HEK293 (cell line): ENCODE measurements around the gene FA2H.
A peak's percentile ranks its signal among the peaks of the same experiment; 100 is the strongest.

Experiments used
- CTCF ChIA-PET: fragments of 350-600 bp; formaldehyde crosslinking; extraction: SDS; loops from one replicate; lab custom pipeline; 2021; ENCODE audit warnings: antibody characterized with exemption; lab: Yijun Ruan, JAX
- POLR2A ChIA-PET: fragments of 300-600 bp; formaldehyde crosslinking; extraction: SDS; loops from one replicate; lab custom pipeline; 2020; ENCODE audit warnings: antibody characterized with exemption, inconsistent platforms; lab: Yijun Ruan, JAX
- H3K27ac ChIP-seq: fragments of 200-500 bp; sonication (Bioruptor generic); 2 replicates; pipeline ENCODE4 v1.5.1; 2014; ENCODE audit warnings: low read depth, low read length, control low read depth, inconsistent platforms; ENCODE audit errors: extremely low read depth
- H3K36me3 ChIP-seq, 2 experiments: fragments of 200-500 bp in 1 of 2; sonication (Bioruptor generic) in 1 of 2; 1 replicate in 1 of 2; 2 replicates in 1 of 2; pipeline ENCODE4 v1.5.1; 2014 to 2017; ENCODE audit warnings: inconsistent platforms in 2 of 2, low read length in 2 of 2; ENCODE audit not compliant: control insufficient read depth in 2 of 2, insufficient read depth in 1 of 2
- H3K4me1 ChIP-seq: fragments of 200-500 bp; sonication (Bioruptor generic); 2 replicates; pipeline ENCODE4 v1.5.1; 2014; ENCODE audit warnings: mild to moderate bottlenecking, low read length, inconsistent platforms; ENCODE audit not compliant: control insufficient read depth, insufficient read depth
- H3K4me3 ChIP-seq: 2 replicates; pipeline ENCODE4 v1.5.1; 2011; ENCODE audit warnings: low read depth, mild to moderate bottlenecking, control low read depth, low read length, moderate library complexity
- H3K9me3 ChIP-seq: fragments of 200-500 bp; sonication (Bioruptor generic); 2 replicates; pipeline ENCODE4 v1.5.1; 2014; ENCODE audit warnings: low read depth, low read length, inconsistent platforms; ENCODE audit not compliant: control insufficient read depth, insufficient read depth
- GLIS2 ChIP-seq: fragments of 450-650 bp; formaldehyde crosslinking; IDR thresholded peaks from 2 replicates; pipeline ENCODE4 v1.5.1; 2016; ENCODE audit warnings: missing biosample characterization, missing genetic modification characterization
- KLF1 ChIP-seq: fragments of 450-650 bp; formaldehyde crosslinking; IDR thresholded peaks from 2 replicates; pipeline ENCODE4 v1.5.1; 2016; ENCODE audit warnings: missing biosample characterization, missing genetic modification characterization
- KLF9 ChIP-seq: fragments of 450-650 bp; formaldehyde crosslinking; IDR thresholded peaks from 2 replicates; pipeline ENCODE4 v1.5.1; 2016; ENCODE audit warnings: missing biosample characterization, missing genetic modification characterization, low read depth
- MYNN ChIP-seq: fragments of 450-650 bp; formaldehyde crosslinking; IDR thresholded peaks from 2 replicates; pipeline ENCODE4 v1.5.1; 2016; ENCODE audit warnings: missing biosample characterization, missing genetic modification characterization, borderline replicate concordance
- RBAK ChIP-seq: fragments of 450-650 bp; formaldehyde crosslinking; IDR thresholded peaks from 2 replicates; pipeline ENCODE4 v1.5.1; 2016; ENCODE audit warnings: missing biosample characterization, missing genetic modification characterization
- SCRT1 ChIP-seq: fragments of 450-650 bp; formaldehyde crosslinking; IDR thresholded peaks from 2 replicates; pipeline ENCODE4 v1.5.1; 2016; ENCODE audit warnings: missing biosample characterization, missing genetic modification characterization, borderline replicate concordance
- TRIM28 ChIP-seq: IDR thresholded peaks from 2 replicates; pipeline ENCODE4 v1.6.1; 2011; ENCODE audit warnings: low read length, control low read depth, borderline replicate concordance
- ZBTB20 ChIP-seq: fragments of 450-650 bp; formaldehyde crosslinking; IDR thresholded peaks from 2 replicates; pipeline ENCODE4 v1.5.1; 2016; ENCODE audit warnings: missing biosample characterization, missing genetic modification characterization
- ZBTB8A ChIP-seq: fragments of 450-650 bp; formaldehyde crosslinking; IDR thresholded peaks from 2 replicates; pipeline ENCODE4 v1.5.1; 2016; ENCODE audit warnings: missing biosample characterization, missing genetic modification characterization
- ZEB2 ChIP-seq: fragments of 450-650 bp; formaldehyde crosslinking; IDR thresholded peaks from 2 replicates; pipeline ENCODE4 v1.5.1; 2016; ENCODE audit warnings: missing biosample characterization, missing genetic modification characterization
- ZFP41 ChIP-seq: fragments of 450-650 bp; formaldehyde crosslinking; IDR thresholded peaks from 2 replicates; pipeline ENCODE4 v1.5.1; 2016; ENCODE audit warnings: missing biosample characterization, missing genetic modification characterization, borderline replicate concordance
- ZNF146 ChIP-seq: fragments of 450-650 bp; formaldehyde crosslinking; IDR thresholded peaks from 2 replicates; pipeline ENCODE4 v1.5.1; 2016; ENCODE audit warnings: missing biosample characterization, missing genetic modification characterization
- ZNF184 ChIP-seq: fragments of 450-650 bp; IDR thresholded peaks from 2 replicates; pipeline ENCODE4 v1.5.1; 2018; ENCODE audit warnings: missing biosample characterization, mild to moderate bottlenecking, missing genetic modification characterization
- ZNF2 ChIP-seq: fragments of 450-650 bp; formaldehyde crosslinking; IDR thresholded peaks from 2 replicates; pipeline ENCODE4 v1.5.1; 2016; ENCODE audit warnings: missing biosample characterization, missing genetic modification characterization
- ZNF23 ChIP-seq: fragments of 450-650 bp; formaldehyde crosslinking; IDR thresholded peaks from 2 replicates; pipeline ENCODE4 v1.5.1; 2016; ENCODE audit warnings: missing biosample characterization, missing genetic modification characterization, borderline replicate concordance
- ZNF324 ChIP-seq: fragments of 450-650 bp; formaldehyde crosslinking; IDR thresholded peaks from 2 replicates; pipeline ENCODE4 v1.5.1; 2016; ENCODE audit warnings: missing biosample characterization, missing genetic modification characterization
- ZNF394 ChIP-seq: fragments of 450-650 bp; formaldehyde crosslinking; IDR thresholded peaks from 2 replicates; pipeline ENCODE4 v1.5.1; 2016; ENCODE audit warnings: missing biosample characterization, missing genetic modification characterization, mild to moderate bottlenecking, moderate library complexity, borderline replicate concordance
- ZNF426 ChIP-seq: fragments of 450-650 bp; formaldehyde crosslinking; IDR thresholded peaks from 2 replicates; pipeline ENCODE4 v1.5.1; 2017; ENCODE audit warnings: missing biosample characterization, missing genetic modification characterization, mild to moderate bottlenecking, inconsistent platforms, moderate library complexity
- ZNF521 ChIP-seq: fragments of 450-650 bp; formaldehyde crosslinking; IDR thresholded peaks from 2 replicates; pipeline ENCODE4 v1.5.1; 2017; ENCODE audit warnings: missing biosample characterization, mild to moderate bottlenecking, missing genetic modification characterization
- ZNF544 ChIP-seq: fragments of 450-650 bp; formaldehyde crosslinking; IDR thresholded peaks from 2 replicates; pipeline ENCODE4 v1.5.0; 2017; ENCODE audit warnings: missing biosample characterization, missing genetic modification characterization
- ZNF548 ChIP-seq: fragments of 450-650 bp; formaldehyde crosslinking; IDR thresholded peaks from 2 replicates; pipeline ENCODE4 v1.5.1; 2016; ENCODE audit warnings: missing biosample characterization, missing genetic modification characterization
- ZNF558 ChIP-seq: fragments of 450-650 bp; formaldehyde crosslinking; IDR thresholded peaks from 2 replicates; pipeline ENCODE4 v1.5.1; 2016; ENCODE audit warnings: missing biosample characterization, missing genetic modification characterization
- ZNF585B ChIP-seq: fragments of 450-650 bp; formaldehyde crosslinking; IDR thresholded peaks from 2 replicates; pipeline ENCODE4 v1.5.1; 2016; ENCODE audit warnings: missing biosample characterization, missing genetic modification characterization
- ZNF600 ChIP-seq: fragments of 450-650 bp; formaldehyde crosslinking; IDR thresholded peaks from 2 replicates; pipeline ENCODE4 v1.5.1; 2016; ENCODE audit warnings: missing biosample characterization, missing genetic modification characterization
- ZNF610 ChIP-seq: fragments of 450-650 bp; formaldehyde crosslinking; IDR thresholded peaks from 2 replicates; pipeline ENCODE4 v1.5.1; 2016; ENCODE audit warnings: missing biosample characterization, missing genetic modification characterization, borderline replicate concordance
- ZNF660 ChIP-seq: fragments of 450-650 bp; IDR thresholded peaks from 2 replicates; pipeline ENCODE4 v1.5.1; 2018; ENCODE audit warnings: missing biosample characterization, mild to moderate bottlenecking, missing genetic modification characterization
- ZNF768 ChIP-seq: fragments of 450-650 bp; formaldehyde crosslinking; IDR thresholded peaks from 2 replicates; pipeline ENCODE4 v1.5.1; 2018; ENCODE audit warnings: missing biosample characterization, mild to moderate bottlenecking, missing genetic modification characterization
- ZNF777 ChIP-seq: fragments of 450-650 bp; formaldehyde crosslinking; IDR thresholded peaks from 2 replicates; pipeline ENCODE4 v1.5.1; 2017; ENCODE audit warnings: missing biosample characterization, missing genetic modification characterization, borderline replicate concordance
- ZXDB ChIP-seq: fragments of 450-650 bp; formaldehyde crosslinking; IDR thresholded peaks from 2 replicates; pipeline ENCODE4 v1.5.1; 2016; ENCODE audit warnings: missing biosample characterization, missing genetic modification characterization
- TF ChIP-seq, protein P1 (sequence below): fragments of 450-650 bp; IDR thresholded peaks from 2 replicates; pipeline ENCODE4 v1.5.1; 2018; ENCODE audit warnings: missing biosample characterization, missing genetic modification characterization
- TF ChIP-seq, protein P2 (sequence below): fragments of 450-650 bp; formaldehyde crosslinking; conservative IDR thresholded peaks from 2 replicates; pipeline ENCODE4 v1.5.1; 2016; ENCODE audit warnings: low read depth, missing biosample characterization, missing genetic modification characterization
- TF ChIP-seq, protein P3 (sequence below): fragments of 450-650 bp; formaldehyde crosslinking; IDR thresholded peaks from 2 replicates; pipeline ENCODE4 v1.5.1; 2016; ENCODE audit warnings: missing biosample characterization, missing genetic modification characterization

Gene FA2H

DNA sequence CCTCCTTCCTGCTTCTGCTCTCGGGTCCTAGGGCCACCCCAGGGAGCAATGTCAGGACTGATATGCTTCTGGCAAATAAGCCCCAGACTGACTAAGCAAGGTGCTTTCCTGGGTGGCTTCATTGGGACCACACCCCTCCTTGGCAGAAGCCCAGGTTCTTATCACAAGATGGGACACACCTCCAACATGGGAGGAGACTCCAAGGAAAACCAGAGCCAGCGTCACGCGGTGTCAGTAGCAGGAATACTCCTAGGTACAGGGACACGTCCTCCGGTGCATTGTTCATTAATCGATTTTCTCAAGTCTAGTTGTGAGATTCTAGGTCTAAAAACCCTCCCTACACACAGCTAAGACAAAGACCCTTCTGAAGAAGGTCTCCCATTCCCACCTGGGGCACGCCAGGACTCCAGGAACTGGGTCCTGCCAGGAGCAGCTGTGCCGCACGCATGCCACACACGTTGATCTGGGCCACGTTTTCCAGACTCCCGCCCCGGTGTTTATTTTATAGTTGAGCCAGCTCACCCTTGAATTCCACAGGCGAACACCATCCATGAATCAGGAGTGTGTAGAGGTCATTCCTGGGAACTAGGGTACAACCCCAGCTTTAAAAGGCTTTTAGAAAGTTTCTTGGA lies 30.8 kb downstream of the FA2H start:
- Histone ChIP-seq H3K4me3 (peak overlapping the region; percentile 16), H3K4me1 (peaks cover 11% of the 10 kb centered on the region), H3K27ac (no peak overlapping the region; the same call in 1 of the 2 replicates), H3K9me3 (no peaks in the 10 kb centered on the region), H3K36me3 (no peaks in the 10 kb centered on the region)
- ChIA-PET CTCF (interaction anchor here (0.8 to 2.1 kb wide), 4 partner anchors 10 to 456 kb away, joined by 3 to 5 read pairs (median 4); partner anchors contain the start of gene FA2H), POLR2A (interaction anchor here (0.7 to 1.1 kb wide), 3 partner anchors 31 to 97 kb away, joined by 3 to 5 read pairs (median 3); partner anchors contain the start of gene FA2H)
- TF ChIP-seq ZNF585B (tag by site-specific recombination) (no peak), ZFP41 (tag by site-specific recombination) (no peak), ZNF600 (tag by site-specific recombination) (0 out of 2 replicates have a peak, but pooled peaks have one; percentile 35), KLF1 (tag by site-specific recombination) (peak; percentile 93), ZNF768 (no peak), ZXDB (tag by site-specific recombination) (peak; percentile 88), ZNF2 (tag by site-specific recombination) (peak; percentile 95), ZNF324 (peak; percentile 89; the same call in 1 of the 2 replicates), ZNF544 (tag by site-specific recombination) (no peak), ZNF426 (tag by site-specific recombination) (no peak), ZNF521 (tag by site-specific recombination) (no peak), ZNF184 (peak; percentile 18; the same call in 1 of the 2 replicates), ZNF660 (tag by site-specific recombination) (peak; percentile 84; the same call in 1 of the 2 replicates), RBAK (no peak; the same call in 1 of the 2 replicates), ZNF548 (no peak), ZBTB8A (tag by site-specific recombination) (peak; percentile 37; the same call in 1 of the 2 replicates), ZNF558 (tag by site-specific recombination) (no peak), TRIM28 (peak; percentile 39; the same call in 1 of the 2 replicates), KLF9 (peak; percentile 97), ZNF777 (tag by site-specific recombination) (no peak), ZNF23 (no peak), MYNN (tag by site-specific recombination) (no peak), ZNF394 (peak; percentile 87), SCRT1 (tag by site-specific recombination) (peak; percentile 31; the same call in 1 of the 2 replicates), ZBTB20 (peak; percentile 47; the same call in 1 of the 2 replicates), GLIS2 (tag by site-specific recombination) (peak; percentile 50; the same call in 1 of the 2 replicates), ZNF146 (tag by site-specific recombination) (no peak), ZEB2 (tag by site-specific recombination) (peak; percentile 64; the same call in 1 of the 2 replicates), ZNF610 (tag by site-specific recombination) (0 out of 2 replicates have a peak, but pooled peaks have one; percentile 38)
- TF ChIP-seq, protein P1, sequence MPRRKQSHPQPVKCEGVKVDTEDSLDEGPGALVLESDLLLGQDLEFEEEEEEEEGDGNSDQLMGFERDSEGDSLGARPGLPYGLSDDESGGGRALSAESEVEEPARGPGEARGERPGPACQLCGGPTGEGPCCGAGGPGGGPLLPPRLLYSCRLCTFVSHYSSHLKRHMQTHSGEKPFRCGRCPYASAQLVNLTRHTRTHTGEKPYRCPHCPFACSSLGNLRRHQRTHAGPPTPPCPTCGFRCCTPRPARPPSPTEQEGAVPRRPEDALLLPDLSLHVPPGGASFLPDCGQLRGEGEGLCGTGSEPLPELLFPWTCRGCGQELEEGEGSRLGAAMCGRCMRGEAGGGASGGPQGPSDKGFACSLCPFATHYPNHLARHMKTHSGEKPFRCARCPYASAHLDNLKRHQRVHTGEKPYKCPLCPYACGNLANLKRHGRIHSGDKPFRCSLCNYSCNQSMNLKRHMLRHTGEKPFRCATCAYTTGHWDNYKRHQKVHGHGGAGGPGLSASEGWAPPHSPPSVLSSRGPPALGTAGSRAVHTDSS (tag by site-specific recombination): 0 out of 2 replicates have a peak, but pooled peaks have one; percentile 12
- TF ChIP-seq, protein P2, sequence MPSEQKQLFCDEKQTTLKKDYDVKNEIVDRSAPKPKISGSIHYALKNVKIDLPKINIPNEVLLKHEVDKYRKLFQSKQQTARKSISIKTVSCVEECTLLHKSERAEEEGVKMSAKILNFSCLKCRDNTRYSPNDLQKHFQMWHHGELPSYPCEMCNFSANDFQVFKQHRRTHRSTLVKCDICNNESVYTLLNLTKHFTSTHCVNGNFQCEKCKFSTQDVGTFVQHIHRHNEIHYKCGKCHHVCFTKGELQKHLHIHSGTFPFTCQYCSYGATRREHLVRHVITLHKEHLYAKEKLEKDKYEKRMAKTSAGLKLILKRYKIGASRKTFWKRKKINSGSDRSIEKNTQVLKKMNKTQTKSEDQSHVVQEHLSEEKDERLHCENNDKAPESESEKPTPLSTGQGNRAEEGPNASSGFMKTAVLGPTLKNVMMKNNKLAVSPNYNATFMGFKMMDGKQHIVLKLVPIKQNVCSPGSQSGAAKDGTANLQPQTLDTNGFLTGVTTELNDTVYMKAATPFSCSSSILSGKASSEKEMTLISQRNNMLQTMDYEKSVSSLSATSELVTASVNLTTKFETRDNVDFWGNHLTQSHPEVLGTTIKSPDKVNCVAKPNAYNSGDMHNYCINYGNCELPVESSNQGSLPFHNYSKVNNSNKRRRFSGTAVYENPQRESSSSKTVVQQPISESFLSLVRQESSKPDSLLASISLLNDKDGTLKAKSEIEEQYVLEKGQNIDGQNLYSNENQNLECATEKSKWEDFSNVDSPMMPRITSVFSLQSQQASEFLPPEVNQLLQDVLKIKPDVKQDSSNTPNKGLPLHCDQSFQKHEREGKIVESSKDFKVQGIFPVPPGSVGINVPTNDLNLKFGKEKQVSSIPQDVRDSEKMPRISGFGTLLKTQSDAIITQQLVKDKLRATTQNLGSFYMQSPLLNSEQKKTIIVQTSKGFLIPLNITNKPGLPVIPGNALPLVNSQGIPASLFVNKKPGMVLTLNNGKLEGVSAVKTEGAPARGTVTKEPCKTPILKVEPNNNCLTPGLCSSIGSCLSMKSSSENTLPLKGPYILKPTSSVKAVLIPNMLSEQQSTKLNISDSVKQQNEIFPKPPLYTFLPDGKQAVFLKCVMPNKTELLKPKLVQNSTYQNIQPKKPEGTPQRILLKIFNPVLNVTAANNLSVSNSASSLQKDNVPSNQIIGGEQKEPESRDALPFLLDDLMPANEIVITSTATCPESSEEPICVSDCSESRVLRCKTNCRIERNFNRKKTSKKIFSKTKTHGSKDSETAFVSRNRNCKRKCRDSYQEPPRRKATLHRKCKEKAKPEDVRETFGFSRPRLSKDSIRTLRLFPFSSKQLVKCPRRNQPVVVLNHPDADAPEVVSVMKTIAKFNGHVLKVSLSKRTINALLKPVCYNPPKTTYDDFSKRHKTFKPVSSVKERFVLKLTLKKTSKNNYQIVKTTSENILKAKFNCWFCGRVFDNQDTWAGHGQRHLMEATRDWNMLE: no peak
- TF ChIP-seq, protein P3, sequence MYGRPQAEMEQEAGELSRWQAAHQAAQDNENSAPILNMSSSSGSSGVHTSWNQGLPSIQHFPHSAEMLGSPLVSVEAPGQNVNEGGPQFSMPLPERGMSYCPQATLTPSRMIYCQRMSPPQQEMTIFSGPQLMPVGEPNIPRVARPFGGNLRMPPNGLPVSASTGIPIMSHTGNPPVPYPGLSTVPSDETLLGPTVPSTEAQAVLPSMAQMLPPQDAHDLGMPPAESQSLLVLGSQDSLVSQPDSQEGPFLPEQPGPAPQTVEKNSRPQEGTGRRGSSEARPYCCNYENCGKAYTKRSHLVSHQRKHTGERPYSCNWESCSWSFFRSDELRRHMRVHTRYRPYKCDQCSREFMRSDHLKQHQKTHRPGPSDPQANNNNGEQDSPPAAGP (tag by site-specific recombination): peak; percentile 84
